Type B pancreatic cell (in vitro differentiated cells): ENCODE measurements around the gene RIMBP2. TPM values are rescaled to one million over a fixed set of nuclear protein-coding genes. Genes with fewer than 3 reads are reported as not detected.

Source experiments
- DNase-seq: peaks from one replicate; pipeline ENCODE4 v3.0.0; 2021; ENCODE audit warnings: mixed read lengths; ENCODE audit not compliant: unreplicated experiment; ENCODE audit errors: extremely low spot score
- H3K27ac Mint-ChIP-seq: 2 replicates; pipeline ENCODE4 v1.8.0; 2021; ENCODE audit warnings: mild to moderate bottlenecking, mixed read lengths
- H3K27me3 Mint-ChIP-seq: 2 replicates; pipeline ENCODE4 v1.8.0; 2021; ENCODE audit warnings: mixed read lengths
- H3K36me3 Mint-ChIP-seq: 2 replicates; pipeline ENCODE4 v1.8.0; 2021; ENCODE audit warnings: mixed read lengths
- H3K4me1 Mint-ChIP-seq: one replicate; pipeline ENCODE4 v1.8.0; 2021; ENCODE audit warnings: mixed read lengths; ENCODE audit not compliant: unreplicated experiment
- H3K4me3 Mint-ChIP-seq: 2 replicates; pipeline ENCODE4 v1.8.0; 2021; ENCODE audit warnings: mild to moderate bottlenecking, mixed read lengths
- H3K9me3 Mint-ChIP-seq: 2 replicates; pipeline ENCODE4 v1.8.0; 2021; ENCODE audit warnings: mixed read lengths
- total RNA-seq: library from RNA; stranded (reverse); gene quantifications from 2 replicates; pipeline ENCODE4 v1.2.1, GENCODE V29; 2021; ENCODE audit warnings: low replicate concordance
- TF ChIP-seq, protein P1 (sequence below): fragments of 200-600 bp; sonication (generic); conservative IDR thresholded peaks from 2 replicates; pipeline ENCODE4 v1.5.0; 2021; ENCODE audit warnings: antibody characterized with exemption, mild to moderate bottlenecking

The RIMBP2 gene
- total RNA-seq, 1 donor from 2014 or later, result 23.7 TPM

DNA sequence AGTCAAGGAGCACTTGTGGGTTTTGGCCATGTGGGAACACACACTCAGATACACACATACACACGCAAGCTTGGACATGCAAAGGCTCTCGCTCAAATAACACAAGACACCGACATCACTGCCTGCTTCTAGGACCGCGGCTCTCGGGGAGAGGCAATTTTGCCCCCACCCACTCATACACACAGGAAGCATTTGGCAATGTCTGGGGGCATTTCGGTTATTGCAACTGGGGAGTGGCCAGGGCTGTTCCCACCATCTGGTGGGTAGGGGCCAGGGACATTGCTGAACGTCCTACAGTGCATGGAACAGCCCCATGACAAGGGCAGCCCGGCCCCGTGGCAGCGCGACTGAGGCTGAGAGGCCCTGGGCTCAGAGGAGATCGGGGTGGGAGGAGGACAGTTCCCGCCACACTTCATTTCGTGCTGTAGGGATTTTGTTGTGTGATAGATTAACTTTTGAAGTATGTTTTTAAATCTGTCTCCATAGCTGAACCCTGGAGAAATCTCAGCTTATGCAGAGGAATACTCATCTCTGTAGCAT, 35.6 kb downstream of the RIMBP2 start:
- TF ChIP-seq, protein P1, sequence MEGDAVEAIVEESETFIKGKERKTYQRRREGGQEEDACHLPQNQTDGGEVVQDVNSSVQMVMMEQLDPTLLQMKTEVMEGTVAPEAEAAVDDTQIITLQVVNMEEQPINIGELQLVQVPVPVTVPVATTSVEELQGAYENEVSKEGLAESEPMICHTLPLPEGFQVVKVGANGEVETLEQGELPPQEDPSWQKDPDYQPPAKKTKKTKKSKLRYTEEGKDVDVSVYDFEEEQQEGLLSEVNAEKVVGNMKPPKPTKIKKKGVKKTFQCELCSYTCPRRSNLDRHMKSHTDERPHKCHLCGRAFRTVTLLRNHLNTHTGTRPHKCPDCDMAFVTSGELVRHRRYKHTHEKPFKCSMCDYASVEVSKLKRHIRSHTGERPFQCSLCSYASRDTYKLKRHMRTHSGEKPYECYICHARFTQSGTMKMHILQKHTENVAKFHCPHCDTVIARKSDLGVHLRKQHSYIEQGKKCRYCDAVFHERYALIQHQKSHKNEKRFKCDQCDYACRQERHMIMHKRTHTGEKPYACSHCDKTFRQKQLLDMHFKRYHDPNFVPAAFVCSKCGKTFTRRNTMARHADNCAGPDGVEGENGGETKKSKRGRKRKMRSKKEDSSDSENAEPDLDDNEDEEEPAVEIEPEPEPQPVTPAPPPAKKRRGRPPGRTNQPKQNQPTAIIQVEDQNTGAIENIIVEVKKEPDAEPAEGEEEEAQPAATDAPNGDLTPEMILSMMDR, result no peak
- no peak for DNase-seq
- Mint-ChIP-seq H3K4me3 (no peak overlapping the region), H3K4me1 (peaks cover 4% of the 10 kb centered on the region), H3K27ac (no peak overlapping the region), H3K36me3 (no peaks in the 10 kb centered on the region), H3K9me3 (no peaks in the 10 kb centered on the region), H3K27me3 (no peaks in the 10 kb centered on the region)

DNA sequence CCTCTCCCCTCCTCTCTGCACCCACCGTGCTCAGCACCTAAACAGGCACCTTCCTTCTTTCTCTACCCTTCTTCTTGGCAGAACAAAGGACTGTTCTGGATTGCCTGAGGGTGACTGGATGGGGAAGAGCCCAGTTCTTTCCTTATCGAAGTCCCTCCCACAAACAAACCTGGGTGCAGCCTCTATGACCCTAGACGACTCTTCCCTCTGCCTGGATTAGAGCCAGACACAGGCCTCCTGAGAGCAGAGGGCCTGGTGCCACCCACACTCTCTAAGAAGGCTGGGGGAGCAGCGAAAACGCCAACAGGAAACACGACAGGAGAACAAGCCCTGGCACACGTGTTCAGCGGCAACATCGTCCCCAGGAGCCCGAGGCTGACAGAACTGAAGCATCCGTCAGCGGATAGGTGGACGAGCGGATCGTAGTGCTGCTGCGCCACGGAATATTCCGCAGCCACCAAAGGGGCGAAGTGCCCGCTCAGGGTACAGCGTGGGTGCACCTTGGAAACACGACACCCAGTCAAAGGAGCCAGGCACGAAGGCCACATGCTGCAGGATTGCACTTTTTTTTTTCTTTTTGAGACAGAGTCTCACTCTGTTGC, 38.0 kb downstream of the RIMBP2 start:
- no peaks in the 10 kb centered on the region for H3K27me3 Mint-ChIP-seq
- no peak overlapping the region for H3K27ac Mint-ChIP-seq
- no peak overlapping the region for H3K4me3 Mint-ChIP-seq
- no peak for DNase-seq
- no peaks in the 10 kb centered on the region for H3K9me3 Mint-ChIP-seq
- H3K4me1 Mint-ChIP-seq, result peaks cover 4% of the 10 kb centered on the region
- TF ChIP-seq, protein P1, result no peak
- no peaks in the 10 kb centered on the region for H3K36me3 Mint-ChIP-seq

DNA sequence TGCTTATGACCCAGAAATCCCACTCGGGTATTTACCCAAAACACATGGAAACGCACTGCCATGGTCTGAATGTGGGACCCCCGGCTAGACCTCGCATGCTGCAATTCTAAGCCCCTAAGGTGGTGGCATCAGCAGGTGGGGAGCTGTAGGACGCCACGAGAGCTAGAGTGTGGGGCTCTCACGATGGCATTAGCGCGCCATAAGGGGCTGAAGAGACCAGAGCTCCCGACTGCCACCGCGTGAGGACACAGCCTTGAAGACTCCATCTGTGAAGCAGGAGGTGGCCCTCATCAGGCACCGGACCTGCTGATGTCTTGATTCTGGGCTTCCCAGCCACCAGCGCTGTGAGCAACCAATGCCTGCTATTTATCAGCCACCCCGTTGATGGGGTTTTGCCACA, 40.3 kb downstream of the RIMBP2 start:
- Mint-ChIP-seq H3K4me3 (no peak overlapping the region), H3K9me3 (peaks cover 5% of the 10 kb centered on the region), H3K27me3 (no peaks in the 10 kb centered on the region), H3K4me1 (peaks cover 8% of the 10 kb centered on the region), H3K27ac (no peak overlapping the region), H3K36me3 (peaks cover 4% of the 10 kb centered on the region)
- TF ChIP-seq, protein P1, result no peak
- no peak for DNase-seq

DNA sequence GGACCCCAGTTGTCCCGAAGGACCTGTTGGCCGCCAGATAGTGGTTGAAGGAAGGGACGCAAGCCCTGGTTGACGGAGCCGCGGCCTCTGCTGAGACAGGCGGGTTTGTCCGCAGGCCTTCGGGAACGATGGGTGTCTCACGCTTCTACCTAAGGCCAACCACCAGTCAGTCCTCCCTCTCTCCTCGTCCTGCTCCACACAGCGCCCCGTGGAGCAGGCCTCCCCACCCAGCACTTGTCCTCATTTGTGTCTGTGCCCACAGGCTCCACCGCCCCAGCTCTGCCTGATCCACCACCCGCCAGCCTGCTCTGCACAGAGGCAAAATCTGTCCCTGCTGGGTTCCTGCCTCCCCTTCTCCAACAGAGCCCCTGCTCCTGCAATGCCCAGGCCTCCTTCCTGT, 41.0 kb downstream of the RIMBP2 start:
- no peak overlapping the region for H3K27ac Mint-ChIP-seq
- no peak for DNase-seq
- H3K9me3 Mint-ChIP-seq, result peaks cover 5% of the 10 kb centered on the region
- no peaks in the 10 kb centered on the region for H3K27me3 Mint-ChIP-seq
- H3K36me3 Mint-ChIP-seq, result peaks cover 4% of the 10 kb centered on the region
- TF ChIP-seq, protein P1, result no peak
- H3K4me1 Mint-ChIP-seq, result peaks cover 8% of the 10 kb centered on the region
- H3K4me3 Mint-ChIP-seq, result no peak overlapping the region

DNA sequence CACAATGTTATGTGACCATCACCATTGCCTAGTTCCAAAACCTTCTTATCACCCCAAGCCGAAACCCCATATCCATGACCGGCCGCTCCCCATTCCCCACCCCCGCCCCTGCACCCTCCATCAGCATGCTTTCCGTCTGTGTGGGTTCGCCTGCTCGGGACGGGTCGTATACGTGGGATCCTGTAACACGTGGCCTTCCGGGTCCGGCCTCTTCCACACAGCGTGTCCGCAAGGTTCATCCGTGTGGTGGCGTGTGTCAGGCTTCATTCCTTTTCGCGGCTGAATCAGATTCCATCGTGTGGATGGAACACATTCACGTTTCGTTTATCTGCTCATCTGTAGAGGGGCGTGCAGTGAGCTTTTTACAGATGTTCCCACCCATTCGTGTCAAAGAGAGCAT, 41.4 kb downstream of the RIMBP2 start:
- peaks cover 5% of the 10 kb centered on the region for H3K9me3 Mint-ChIP-seq
- TF ChIP-seq, protein P1, result no peak
- no peak overlapping the region for H3K4me3 Mint-ChIP-seq
- H3K27ac Mint-ChIP-seq, result no peak overlapping the region
- H3K36me3 Mint-ChIP-seq, result peaks cover 4% of the 10 kb centered on the region
- DNase-seq, result no peak
- peaks cover 8% of the 10 kb centered on the region for H3K4me1 Mint-ChIP-seq
- H3K27me3 Mint-ChIP-seq, result no peaks in the 10 kb centered on the region
